Fibroblast of villous mesenchyme (primary cell): ENCODE measurements around the gene APCDD1. TPM values are rescaled to one million over a fixed set of nuclear protein-coding genes. Genes with fewer than 3 reads are reported as not detected.

Experiments
- DNase-seq: peaks from one replicate; pipeline ENCODE4 v3.0.0-alpha.2; 2010; ENCODE audit warnings: low read depth
- H3K4me3 ChIP-seq: 2 replicates; pipeline ENCODE4 v1.5.1; 2011; ENCODE audit warnings: low read depth, mild to moderate bottlenecking, low read length
- CTCF ChIP-seq: IDR thresholded peaks from 2 replicates; pipeline ENCODE4 v1.5.1; 2012; ENCODE audit warnings: low read depth, mild to moderate bottlenecking, low read length; ENCODE audit not compliant: insufficient read depth
- total RNA-seq: library from RNA; depleted of rRNA; stranded (reverse); fragments of >200 nt; gene quantifications from 2 replicates; pipeline ENCODE4 v1.2.3, GENCODE V29; 2012

Gene APCDD1
- total RNA-seq, 1 donor = 3.5 TPM

GRCh38 chr18:10514601-10515000 is 60.2 kb downstream of the APCDD1 start:
- no peak for TF ChIP-seq CTCF
- no peak overlapping the region for H3K4me3 ChIP-seq
- DNase-seq = peak; percentile 41

- no peak for TF ChIP-seq CTCF
- DNase-seq = no peak
- no peak overlapping the region for H3K4me3 ChIP-seq
Observed at GRCh38 chr18:10515456-10515855, 61.0 kb downstream of the APCDD1 start.

GRCh38 chr18:10516078-10516477 is 61.6 kb downstream of the APCDD1 start:
- TF ChIP-seq CTCF = no peak
- no peak overlapping the region for H3K4me3 ChIP-seq
- DNase-seq = no peak

- peak; percentile 46 for TF ChIP-seq CTCF
- peak; percentile 73 for DNase-seq
- H3K4me3 ChIP-seq = no peak overlapping the region
Observed at GRCh38 chr18:10518595-10519255, 64.3 kb downstream of the APCDD1 start.

GRCh38 chr18:10519366-10519765 is 64.9 kb downstream of the APCDD1 start:
- DNase-seq = no peak
- H3K4me3 ChIP-seq = no peak overlapping the region
- no peak for TF ChIP-seq CTCF

GRCh38 chr18:10519999-10520935 is 65.8 kb downstream of the APCDD1 start:
- no peak overlapping the region for H3K4me3 ChIP-seq
- TF ChIP-seq CTCF = peak; percentile 76
- peak; percentile 96 for DNase-seq
